Measurements from ENCODE around the gene TSHZ2. TPM values are rescaled to one million over a fixed set of nuclear protein-coding genes. Genes with fewer than 3 reads are reported as not detected.
A peak's percentile ranks its signal among the peaks of the same experiment; 100 is the strongest.

TSHZ2 gene
- total and polyA plus RNA-seq, 3 donors from 2014 or later = 13.0 to 41.9 (median 40.4) TPM

DNA sequence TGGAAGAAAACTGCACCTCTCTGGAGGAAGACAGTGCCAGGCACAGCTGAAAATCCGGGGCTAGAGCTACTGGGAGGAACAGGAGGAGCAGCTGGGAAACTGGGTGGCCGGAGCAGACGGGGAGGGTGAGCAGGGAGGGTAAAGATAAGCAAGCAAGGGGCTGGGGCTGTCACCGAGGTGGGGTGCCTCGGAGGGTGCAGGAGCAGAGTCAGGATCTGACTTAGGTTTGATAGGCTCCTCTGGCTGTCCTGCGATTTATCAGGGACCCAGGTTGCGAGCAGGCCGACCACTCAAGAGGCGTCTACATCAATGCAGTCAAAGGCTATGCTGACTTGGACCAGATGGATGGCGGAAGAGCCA is 12.3 kb downstream of the TSHZ2 start:
- peak overlapping the region in 1 of 2 donors; percentile 0 for H3K4me3 ChIP-seq
- TF ChIP-seq, protein P1, sequence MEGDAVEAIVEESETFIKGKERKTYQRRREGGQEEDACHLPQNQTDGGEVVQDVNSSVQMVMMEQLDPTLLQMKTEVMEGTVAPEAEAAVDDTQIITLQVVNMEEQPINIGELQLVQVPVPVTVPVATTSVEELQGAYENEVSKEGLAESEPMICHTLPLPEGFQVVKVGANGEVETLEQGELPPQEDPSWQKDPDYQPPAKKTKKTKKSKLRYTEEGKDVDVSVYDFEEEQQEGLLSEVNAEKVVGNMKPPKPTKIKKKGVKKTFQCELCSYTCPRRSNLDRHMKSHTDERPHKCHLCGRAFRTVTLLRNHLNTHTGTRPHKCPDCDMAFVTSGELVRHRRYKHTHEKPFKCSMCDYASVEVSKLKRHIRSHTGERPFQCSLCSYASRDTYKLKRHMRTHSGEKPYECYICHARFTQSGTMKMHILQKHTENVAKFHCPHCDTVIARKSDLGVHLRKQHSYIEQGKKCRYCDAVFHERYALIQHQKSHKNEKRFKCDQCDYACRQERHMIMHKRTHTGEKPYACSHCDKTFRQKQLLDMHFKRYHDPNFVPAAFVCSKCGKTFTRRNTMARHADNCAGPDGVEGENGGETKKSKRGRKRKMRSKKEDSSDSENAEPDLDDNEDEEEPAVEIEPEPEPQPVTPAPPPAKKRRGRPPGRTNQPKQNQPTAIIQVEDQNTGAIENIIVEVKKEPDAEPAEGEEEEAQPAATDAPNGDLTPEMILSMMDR (IDR thresholded peaks at IDR 0.05) = no peak
- no peak for TF ChIP-seq POLR2A (IDR thresholded peaks at IDR 0.05)
- intact Hi-C loops (cut with DNase I; ENCODE audit: low total_unique reads) = no loop called here
- H3K9me3 ChIP-seq = no peaks in the 10 kb centered on the region
- WGBS, 2 donors = 47 to 60% methylated on average over 10 of the region's 10 CpGs
- no peaks in the 10 kb centered on the region for H3K36me3 ChIP-seq (ENCODE audit: low read depth, missing control alignments)
- peaks cover 5% of the 10 kb centered on the region for H3K4me1 ChIP-seq
- DNase-seq = no peak
- H3K27me3 ChIP-seq = no peaks in the 10 kb centered on the region
- H3K27ac ChIP-seq = no peak overlapping the region

GRCh38 chr20:52985687-52986086 is 13.5 kb downstream of the TSHZ2 start:
- Histone ChIP-seq H3K36me3 (ENCODE audit: low read depth, missing control alignments) (no peaks in the 10 kb centered on the region), H3K27ac (no peak overlapping the region), H3K4me1 (peaks cover 5% of the 10 kb centered on the region), H3K9me3 (no peaks in the 10 kb centered on the region), H3K27me3 (no peaks in the 10 kb centered on the region), H3K4me3 (no peak overlapping the region)
- 26 to 51% methylated on average over 3 of the region's 3 CpGs for WGBS, 2 donors
- intact Hi-C loops (cut with DNase I; ENCODE audit: low total_unique reads) = no loop called here
- no peak for TF ChIP-seq POLR2A (IDR thresholded peaks at IDR 0.05)
- TF ChIP-seq, protein P1 (IDR thresholded peaks at IDR 0.05) = no peak
- DNase-seq = no peak

- Histone ChIP-seq H3K36me3 (ENCODE audit: low read depth, missing control alignments) (no peaks in the 10 kb centered on the region), H3K9me3 (no peaks in the 10 kb centered on the region), H3K4me3 (no peak overlapping the region), H3K27ac (no peak overlapping the region), H3K27me3 (no peaks in the 10 kb centered on the region), H3K4me1 (no peaks in the 10 kb centered on the region)
- no peak for DNase-seq
- TF ChIP-seq POLR2A (IDR thresholded peaks at IDR 0.05) = no peak
- intact Hi-C loops (cut with DNase I; ENCODE audit: low total_unique reads) = no loop called here
- WGBS, 2 donors = 94 to 100% methylated on average over 1 of the region's 1 CpG
These were observed 15.1 kb downstream of the TSHZ2 start for GRCh38 chr20:52987295-52987694.

GRCh38 chr20:52991830-52992229 is 19.7 kb downstream of the TSHZ2 start:
- no peak for DNase-seq
- 55 to 63% methylated on average over 4 of the region's 4 CpGs for WGBS, 2 donors
- Histone ChIP-seq H3K4me3 (no peak overlapping the region), H3K4me1 (peaks cover 4% of the 10 kb centered on the region), H3K27ac (peak overlapping the region in 1 of 2 donors; percentile 68), H3K9me3 (no peaks in the 10 kb centered on the region), H3K27me3 (no peaks in the 10 kb centered on the region), H3K36me3 (ENCODE audit: low read depth, missing control alignments) (no peaks in the 10 kb centered on the region)
- intact Hi-C loops (cut with DNase I; ENCODE audit: low total_unique reads) = no loop called here
- TF ChIP-seq, protein P1 (IDR thresholded peaks at IDR 0.05) = no peak
- TF ChIP-seq POLR2A (IDR thresholded peaks at IDR 0.05) = no peak

- Histone ChIP-seq H3K36me3 (ENCODE audit: low read depth, missing control alignments) (no peaks in the 10 kb centered on the region), H3K9me3 (no peaks in the 10 kb centered on the region), H3K27ac (peak overlapping the region in 1 of 2 donors; percentile 68), H3K4me1 (peaks cover 4% of the 10 kb centered on the region), H3K4me3 (no peak overlapping the region), H3K27me3 (no peaks in the 10 kb centered on the region)
- TF ChIP-seq, protein P1 (IDR thresholded peaks at IDR 0.05) = no peak
- TF ChIP-seq POLR2A (IDR thresholded peaks at IDR 0.05) = no peak
- 39 to 42% methylated on average over 1 of the region's 1 CpG for WGBS, 2 donors
- DNase-seq = no peak
- intact Hi-C loops (cut with DNase I; ENCODE audit: low total_unique reads) = no loop called here
These were observed 20.5 kb downstream of the TSHZ2 start for GRCh38 chr20:52992632-52993031.

Measured in testis (tissue), 3 donors.